ENCODE data around the gene PROB1.

PROB1 gene

GRCh38 chr5:139341689-139342422 lies 53.0 kb downstream of the PROB1 start, which contains the start of gene PAIP2:
Gene PAIP2 (plus strand): TSS chr5:139341854. CDS start chr5:139363785, 21,931 bp downstream.
- peak; percentile 94 for DNase-seq (ENCODE audit: low read depth, low spot score)

GRCh38 chr5:139341187-139341688 lies 53.7 kb downstream of the PROB1 start:
- DNase-seq (ENCODE audit: low read depth, low spot score): no peak

All from activated naive CD8-positive, alpha-beta T cell treated with anti-CD3 and anti-CD28 coated beads, Interleukin-2, amount 50 U/mL, for 16 hours (primary cell).